HG02571 (cell line): ENCODE measurements around the gene SIRPA.
"Not testable (repeated sequence)": the region's sequence is repeated elsewhere in the genome, so short reads cannot be mapped to it uniquely, and the experiment has no call there.

Source experiments
- ATAC-seq: cut with Tn5 transposase; IDR thresholded peaks from one replicate; pipeline ENCODE4 v1.9.1; 2021; ENCODE audit warnings: mild to moderate bottlenecking, moderate library complexity; ENCODE audit not compliant: unreplicated experiment

Gene SIRPA

DNA sequence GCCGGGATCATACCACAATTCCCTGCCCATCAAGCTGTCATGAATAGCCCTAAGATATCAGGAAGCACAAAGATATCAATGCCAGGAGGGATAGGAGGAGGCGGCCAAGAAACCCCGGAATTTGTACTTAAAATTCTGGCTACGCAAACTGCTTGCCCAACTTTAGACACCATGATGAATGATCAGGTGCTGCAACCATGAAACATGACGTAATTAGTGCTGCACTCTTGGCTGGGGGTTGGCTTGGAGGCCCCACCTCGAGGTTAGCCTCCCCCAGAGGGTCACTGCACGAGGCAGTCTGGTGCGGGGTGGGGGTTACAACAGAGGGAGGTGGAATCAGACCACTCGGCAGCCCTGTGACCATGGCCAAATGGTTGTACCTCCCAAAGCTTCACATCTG lies 8.9 kb downstream of the SIRPA start:
- no peak for ATAC-seq

DNA sequence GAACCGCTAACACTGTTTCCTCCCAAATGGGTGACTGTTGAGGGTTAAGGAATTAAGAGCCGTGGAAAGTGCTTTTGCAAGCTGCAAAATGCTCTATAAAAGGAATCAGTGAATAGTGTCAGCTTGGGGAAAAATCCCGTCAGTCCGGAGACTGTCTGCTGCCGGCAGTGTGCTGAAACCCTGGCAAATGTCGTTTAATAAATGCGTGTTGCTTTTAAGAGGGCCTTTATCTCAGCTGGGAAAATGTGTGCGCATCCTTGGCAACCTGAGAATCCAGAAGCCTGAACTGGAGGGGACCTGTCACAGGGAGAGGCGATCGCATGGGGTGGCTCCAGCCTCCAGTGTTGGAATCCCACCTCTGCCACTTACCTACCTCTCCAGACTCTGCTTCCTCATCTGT lies 9.8 kb downstream of the SIRPA start:
- ATAC-seq = no peak

DNA sequence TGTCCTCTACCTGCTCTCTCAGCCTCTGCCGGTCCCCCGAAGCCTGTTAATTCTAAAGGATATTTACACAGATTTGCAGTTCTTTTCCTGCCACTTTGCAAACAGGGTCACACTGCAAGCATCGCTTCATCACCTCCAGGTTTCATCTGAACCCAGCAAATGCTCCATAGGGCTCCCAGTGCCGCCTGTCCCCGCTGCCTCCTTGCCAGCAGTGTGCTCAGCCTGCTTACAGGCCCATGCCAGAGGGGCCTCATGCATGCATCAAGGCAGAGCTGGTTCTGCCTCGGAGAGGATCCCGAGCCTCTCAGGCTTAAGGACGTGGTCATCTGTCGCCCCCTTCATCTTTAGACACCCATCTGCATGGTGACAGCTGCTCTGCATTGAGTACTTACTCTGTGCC lies 10.5 kb downstream of the SIRPA start:
- no peak for ATAC-seq

DNA sequence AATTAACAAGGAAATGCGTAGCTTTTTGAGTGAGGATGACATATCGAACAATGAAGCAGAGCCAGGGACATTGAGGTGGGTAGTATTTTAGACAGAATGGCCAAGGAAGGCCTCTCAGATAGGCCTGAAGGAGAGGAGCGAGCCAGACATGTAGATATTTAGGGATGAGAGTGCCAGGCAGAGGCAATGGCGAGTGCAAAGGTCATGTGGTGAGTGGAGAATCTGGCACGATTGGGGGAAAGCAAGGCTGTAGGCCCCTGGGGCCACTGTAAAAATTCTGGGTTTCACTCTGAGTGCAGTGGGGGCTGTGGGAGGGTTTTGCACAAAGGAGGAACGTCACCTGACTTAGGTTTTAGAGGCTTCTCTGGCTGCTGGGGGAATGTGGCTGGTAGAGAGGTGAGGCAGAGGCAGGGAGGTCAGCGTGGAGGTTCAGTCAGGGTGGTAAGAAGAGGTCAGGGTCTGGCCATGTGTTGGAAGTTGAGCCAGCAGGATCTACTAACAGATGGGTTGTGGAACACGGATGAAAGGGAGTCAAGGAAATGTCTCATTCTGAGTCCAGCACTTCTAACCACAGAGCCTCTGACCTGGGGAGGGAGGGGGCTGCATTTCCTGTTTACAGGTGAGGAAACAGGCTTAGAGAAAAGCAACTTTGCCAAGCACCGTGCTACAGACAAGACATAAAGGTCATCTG lies 11.3 kb downstream of the SIRPA start:
- ATAC-seq = peak; percentile 45

DNA sequence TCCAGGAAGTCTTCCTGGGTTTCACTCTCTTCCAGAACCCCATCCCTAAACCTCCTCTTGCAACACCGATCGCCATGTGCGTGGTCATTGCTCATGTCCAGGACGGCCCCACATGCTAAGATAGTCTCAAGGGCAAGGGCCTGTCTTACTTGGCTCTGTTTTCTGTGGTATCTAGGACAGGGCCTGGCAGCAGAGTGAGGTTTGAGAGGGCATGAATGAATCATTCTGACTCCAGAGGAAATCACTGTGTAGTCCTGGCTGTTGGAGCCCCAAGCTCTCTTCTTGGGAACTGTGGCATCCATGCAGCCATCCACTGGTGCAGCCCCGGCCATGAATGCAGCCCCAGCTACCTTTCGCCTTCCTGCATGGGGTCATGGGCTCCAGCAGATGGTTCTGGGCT lies 12.4 kb downstream of the SIRPA start:
- ATAC-seq = no peak

DNA sequence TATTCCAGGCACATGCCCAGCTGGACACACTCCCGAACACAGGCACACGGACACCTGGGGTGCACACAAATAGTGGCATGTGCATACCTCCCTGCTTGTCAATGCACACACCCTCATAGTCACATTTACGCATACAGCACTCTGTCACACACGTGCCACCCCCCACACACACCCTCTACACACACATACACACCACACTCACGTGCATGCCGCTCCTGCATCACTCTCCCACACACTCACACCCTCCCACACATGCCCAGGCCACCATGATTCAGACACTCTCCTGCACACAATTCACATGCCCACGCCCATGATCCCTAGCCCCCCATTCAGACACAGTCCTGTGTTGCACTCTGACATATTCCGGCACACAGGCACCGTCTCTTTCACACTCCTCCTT lies 13.0 kb downstream of the SIRPA start:
- no peak for ATAC-seq

DNA sequence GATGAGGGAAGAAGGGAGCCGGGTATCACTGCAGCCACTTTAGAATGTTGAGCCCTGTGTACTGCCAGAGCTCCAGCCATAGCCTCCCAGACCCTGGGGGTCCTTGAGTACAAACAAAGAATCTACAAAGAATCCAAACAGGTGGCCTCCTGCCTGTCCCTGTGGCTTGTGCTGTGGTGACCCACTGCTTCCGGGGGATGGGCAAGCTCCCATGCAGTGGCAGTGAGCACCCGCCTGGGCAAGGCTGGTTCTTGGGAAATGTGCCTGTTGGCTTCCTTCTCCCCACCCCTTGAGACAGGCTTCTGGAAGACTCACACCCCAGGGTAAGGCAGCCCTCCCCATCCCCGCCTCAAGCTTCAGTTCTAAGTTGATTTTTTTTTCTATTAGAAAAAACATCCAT lies 13.9 kb downstream of the SIRPA start:
- no peak for ATAC-seq

DNA sequence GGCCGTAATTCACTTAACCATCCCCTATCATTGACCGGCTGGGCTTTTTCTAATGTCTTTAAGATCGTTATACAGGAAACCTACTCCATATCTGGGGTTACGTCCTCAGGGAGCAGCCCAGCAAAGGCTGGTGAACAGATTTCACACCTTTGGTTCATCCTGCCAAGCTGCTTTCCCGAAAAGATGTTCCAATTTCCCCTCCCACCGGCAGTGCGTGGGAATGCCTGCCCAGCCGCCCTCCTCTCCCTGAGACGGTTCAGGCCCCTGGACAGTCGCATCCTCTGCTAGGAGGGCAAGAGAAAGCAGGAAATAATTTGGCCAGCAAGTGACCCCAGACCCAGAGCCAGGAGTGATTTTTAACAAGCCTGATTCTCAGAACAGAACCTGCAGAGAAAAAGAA lies 16.3 kb downstream of the SIRPA start:
- ATAC-seq = no peak

DNA sequence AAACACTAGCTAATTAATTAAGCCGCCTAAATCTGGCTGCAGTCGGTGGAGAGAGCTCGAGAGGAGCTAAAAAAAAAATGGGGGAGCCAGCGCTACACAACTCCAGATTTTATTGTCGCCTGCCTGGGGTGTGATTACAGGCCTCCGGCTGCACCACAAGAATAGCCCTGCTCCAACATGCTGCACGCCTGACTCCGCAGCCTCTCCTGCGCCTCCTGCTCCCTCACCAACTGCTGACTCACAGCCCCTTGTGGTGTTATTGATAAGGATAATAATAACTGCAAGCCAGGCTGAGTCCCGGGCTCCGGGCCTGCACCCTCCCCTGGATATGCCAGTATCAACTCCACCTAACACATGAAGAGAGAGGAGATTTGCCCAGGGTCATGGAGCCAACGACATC lies 16.8 kb downstream of the SIRPA start:
- ATAC-seq = no peak

DNA sequence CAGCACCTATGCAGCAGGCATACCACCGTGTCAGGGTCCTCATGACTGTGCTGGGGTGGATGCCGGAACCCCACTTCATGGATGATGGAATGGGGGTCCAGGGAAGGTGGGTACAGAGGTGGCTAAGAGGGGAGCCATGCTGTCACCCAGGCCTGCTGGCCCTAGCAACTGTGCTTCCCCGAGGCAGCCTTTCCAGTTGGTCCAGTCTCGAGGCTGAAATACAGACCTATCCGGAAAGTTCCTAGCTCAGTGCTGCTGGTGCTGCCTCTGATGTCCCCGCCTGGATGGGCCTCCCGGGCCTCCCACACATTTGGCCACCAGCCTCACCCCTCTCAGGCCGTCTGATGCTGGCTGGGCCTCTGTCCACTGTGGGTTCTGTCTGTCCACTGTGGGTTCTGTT lies 17.4 kb downstream of the SIRPA start:
- ATAC-seq = no peak

DNA sequence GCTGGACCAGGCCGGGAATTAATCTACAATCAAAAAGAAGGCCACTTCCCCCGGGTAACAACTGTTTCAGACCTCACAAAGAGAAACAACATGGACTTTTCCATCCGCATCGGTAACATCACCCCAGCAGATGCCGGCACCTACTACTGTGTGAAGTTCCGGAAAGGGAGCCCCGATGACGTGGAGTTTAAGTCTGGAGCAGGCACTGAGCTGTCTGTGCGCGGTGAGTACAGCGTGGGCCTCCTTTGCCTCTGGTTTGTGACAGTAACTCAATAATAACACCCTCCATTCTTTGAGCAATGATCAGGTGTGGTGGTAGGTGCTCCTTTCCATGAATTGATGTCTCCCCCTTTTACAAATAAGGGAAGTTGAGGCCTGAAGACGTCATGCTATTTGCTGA lies 20.0 kb downstream of the SIRPA start:
- not testable (repeated sequence) for ATAC-seq

DNA sequence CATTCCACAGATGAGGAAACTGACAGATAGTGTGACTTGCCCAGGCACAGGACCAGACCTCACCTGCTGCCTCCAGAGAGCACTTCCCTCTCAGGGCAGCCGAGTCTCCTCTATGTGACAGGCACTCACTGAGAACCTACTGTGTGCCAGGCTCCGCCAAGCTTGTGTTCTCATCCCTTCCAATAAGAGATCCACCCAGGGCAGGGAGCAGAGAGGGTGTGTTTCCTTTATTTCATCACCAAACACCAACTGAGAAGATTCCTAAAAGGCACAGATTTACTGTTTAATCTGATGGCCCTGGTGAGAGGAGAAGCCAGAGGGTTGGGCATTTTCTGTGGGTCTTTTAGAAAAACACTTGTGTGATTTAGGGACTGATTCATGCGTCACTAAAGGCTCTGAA lies 20.5 kb downstream of the SIRPA start:
- no peak for ATAC-seq

DNA sequence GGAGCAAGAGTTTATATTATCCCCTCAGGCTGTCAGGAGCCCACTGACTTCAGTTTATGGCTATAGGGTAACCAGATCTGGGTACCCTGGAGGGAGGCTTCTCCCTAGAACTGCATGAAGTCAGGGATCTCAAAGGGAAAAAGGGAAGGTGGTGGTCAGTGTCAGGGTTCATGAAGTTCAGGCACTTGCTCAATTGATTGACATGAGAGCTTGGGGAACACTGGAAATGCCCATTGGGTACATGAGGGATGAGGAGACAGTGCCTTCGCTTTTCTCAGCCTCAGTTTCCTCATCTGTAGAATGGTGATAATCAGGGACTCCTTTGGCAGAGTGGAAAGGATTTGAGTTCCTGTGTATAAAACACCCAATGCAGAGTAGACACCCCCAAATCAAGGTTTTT lies 22.6 kb downstream of the SIRPA start:
- no peak for ATAC-seq

DNA sequence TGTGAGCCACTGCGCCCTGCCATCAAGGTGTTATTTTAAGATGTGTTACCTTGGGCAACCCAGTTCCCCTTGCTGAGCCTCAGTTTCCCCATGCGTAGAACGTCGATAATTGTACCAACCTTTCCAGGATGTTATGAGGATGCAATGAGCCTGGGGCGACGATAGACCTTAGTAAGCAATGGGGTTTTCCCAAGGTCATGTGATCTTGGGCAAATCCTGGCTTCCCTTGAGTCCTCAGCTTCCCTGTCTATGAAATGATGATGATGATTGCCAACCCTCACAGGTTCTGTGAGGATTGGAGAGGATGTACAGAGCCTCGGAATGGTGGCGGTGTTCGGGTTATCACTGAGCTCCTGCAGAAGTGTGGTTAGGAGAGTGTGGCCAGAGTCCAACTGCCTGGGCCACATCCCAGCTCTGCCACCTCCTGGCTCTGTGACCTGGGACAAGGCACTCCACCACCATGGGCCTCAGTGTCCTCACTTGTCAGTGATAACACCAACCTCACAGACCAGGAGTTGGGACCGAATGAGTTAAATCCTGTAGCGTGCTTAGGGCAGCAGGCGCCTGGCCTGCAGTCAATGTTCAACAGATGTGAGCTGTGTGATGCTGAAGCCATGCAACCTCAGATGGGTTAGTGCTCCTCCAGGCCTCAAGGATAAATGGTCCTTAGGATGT lies 23.4 kb downstream of the SIRPA start:
- ATAC-seq = no peak

DNA sequence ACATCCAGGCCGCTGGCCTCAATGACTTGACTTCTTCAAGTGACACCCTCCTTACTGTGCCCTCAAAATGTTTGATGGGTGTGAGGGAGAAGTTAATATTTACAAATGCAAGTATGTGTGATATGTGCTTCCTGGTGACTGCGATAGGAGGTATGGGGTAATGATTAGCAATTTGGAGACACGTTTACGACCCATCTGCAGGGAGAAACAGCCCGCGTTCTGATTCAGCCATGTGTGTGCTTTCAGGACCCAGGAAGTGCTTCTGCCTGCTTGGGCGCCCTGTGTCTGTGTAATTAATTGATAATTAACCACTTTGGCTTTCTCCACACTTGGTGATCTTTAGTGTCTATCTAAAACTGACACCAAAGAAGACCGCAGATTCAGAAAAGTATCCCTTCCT lies 25.0 kb downstream of the SIRPA start:
- ATAC-seq = no peak

DNA sequence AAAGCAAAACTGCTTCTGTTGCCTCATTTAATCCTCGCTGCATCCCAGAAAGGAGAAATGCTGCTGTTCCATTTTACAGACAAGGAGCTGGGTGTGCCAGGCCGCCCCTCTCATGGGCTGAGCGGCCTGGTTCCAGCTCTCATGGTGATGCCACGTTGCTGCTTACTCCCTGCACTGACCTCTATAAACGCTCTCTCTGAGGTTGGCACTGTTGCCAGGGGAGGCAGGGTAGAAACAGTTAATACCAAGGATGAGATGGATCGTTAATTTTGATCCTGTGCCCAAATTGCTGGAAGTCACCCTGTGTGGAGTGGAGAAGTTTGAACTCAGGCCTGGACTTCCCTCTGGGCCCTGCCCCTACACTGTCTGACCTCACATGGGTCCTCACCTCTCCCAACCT lies 25.6 kb downstream of the SIRPA start:
- no peak for ATAC-seq

DNA sequence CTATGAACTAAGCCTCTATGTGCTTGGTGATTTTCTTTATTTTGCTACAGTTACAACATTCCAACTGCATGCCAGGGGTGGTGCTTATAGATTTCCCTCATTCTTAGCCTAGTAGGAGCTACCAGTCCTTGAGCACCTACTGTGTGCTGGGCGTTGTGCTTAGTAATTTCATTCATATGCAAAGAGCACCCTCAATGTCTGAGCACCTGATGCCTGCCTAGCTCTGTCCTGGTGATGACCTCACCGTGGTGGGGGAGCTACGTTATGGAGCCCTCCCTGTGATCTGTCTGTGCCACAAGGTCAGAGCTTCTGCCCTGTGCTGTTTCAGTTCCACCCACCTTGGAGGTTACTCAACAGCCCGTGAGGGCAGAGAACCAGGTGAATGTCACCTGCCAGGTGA lies 26.8 kb downstream of the SIRPA start:
- ATAC-seq = not testable (repeated sequence)

DNA sequence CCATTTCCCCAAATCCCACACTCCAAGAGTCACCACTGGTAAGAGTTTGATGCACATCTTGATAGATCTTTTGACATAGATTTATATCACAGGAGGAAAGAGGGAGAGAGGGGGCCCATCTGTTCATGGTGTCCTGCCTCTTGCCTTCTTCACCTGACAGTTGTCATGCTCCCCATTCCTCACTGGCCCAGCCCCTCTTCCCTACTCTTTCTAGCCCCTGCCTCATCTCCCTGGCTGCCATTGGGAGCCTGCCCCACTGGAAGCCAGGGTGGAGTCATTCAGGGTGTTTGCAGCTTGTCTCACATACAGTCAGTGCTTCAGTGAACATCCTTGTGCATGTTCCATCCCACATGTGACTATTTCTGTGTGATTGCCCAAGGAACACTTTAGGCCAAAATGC lies 27.6 kb downstream of the SIRPA start:
- ATAC-seq = no peak

DNA sequence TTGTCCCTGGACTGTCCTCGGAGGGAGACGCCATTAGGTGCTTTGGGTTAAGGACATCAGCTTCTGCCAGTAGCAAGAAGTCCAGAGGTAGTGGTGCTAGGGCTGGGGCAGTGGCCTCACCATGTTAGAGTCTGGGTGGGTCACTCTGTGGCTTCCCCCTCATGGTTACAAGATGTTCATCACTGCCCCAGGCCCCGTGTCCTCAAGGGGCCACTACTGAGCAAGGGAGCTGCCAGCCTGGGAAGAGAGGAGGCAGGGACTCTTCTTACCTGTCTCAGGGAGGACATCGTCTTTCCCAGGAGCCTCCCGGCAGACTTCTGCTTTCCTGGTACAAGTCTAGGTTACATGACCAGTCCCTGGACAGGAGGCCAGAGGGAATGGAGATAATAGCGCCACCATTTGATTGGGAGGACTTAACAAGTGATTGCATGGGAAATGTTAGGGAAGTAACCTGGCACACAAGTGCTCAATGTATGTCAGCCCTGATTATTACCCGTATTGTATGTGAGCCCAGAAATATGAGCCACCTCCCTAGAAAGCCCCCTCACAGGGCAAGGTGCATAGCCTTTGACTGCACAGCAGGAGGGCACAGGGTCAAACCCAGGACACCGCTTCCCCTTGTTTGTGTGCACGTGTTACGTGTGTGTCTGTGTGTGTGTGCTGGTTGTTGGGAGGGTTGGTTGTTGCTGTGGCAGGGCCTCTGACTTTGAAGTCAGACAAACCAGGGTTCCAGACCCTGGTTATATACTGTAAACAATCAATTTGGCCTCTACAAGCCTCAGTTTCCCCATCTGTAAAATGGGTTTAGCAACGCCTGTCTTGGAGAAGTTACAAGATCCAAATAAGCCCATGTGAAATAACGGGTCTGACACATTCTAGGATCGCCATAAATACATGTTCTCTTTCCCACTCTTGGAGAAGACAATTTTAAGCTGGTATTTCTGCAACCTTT lies 30.0 kb downstream of the SIRPA start:
- ATAC-seq = no peak

DNA sequence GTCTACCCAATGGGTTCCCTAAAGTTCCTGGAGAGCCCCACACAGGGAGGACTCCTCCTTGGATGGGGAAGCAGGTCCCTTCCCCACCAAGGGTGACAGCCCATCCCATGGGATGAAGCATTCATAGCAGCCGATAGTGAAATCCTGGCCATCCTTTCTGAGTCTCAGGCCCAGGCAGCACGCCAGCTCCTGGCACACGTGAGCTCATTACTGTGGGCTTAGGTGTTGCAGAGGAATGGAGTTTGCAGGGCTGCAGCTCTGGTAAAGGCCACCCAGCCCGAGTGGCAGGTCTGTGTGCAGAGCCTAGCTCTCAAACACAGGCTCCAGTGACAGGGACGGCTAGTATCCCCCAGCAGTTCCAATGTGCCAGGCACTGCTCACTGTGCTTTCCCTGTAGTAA lies 31.0 kb downstream of the SIRPA start:
- ATAC-seq = no peak

DNA sequence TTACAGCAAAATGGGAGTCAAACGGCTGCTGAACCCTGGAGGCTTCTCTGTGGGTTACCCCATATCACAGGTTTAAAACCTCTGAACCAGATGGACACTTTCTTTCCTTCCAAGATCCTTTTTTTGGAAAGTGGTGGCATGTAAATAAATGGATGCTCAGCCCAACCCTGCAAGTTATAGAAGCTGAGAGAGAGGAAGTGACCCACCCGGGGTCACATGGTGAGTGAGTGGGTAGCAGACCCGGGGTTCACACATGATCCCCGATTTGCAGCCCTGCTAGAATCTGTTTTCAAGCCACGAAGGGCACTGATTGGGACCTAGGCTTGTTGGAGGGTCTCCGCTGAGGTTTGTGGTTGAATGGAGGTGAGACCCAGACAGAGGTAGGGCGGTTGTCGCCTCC lies 32.0 kb downstream of the SIRPA start:
- ATAC-seq = no peak

DNA sequence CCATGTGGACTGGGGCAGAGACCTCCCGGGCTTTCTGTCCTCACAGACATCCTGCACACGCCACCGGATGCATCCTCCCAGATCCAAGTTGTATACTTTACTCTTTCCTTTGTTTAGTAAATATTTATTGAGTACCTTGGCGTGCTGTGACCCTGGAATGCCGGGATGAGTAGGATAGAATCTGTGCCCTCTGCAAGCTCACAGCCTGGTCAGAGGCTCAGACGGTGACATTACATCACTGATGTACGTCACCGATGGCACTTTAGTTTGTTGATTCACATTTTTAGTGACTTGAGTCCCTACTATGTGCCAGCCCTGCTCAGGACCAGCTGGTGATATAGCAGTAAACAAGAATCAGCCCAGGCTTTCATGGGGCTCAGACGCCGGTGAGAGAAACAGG lies 32.9 kb downstream of the SIRPA start:
- no peak for ATAC-seq
